HG03558 (cell line): Measurements from ENCODE around the gene PHF2.

ENCODE experiments used
- ATAC-seq: cut with Tn5 transposase; IDR thresholded peaks from one replicate; pipeline ENCODE4 v1.9.1; 2021; ENCODE audit warnings: moderate number of reproducible peaks; ENCODE audit not compliant: unreplicated experiment; ENCODE audit errors: extremely low read depth

Gene PHF2

GRCh38 chr9:93674580-93675335 is 98.4 kb downstream of the PHF2 start:
- ATAC-seq, result no peak

- no peak for ATAC-seq
Measured at GRCh38 chr9:93675336-93676150, 99.2 kb downstream of the PHF2 start.

- no peak for ATAC-seq
Measured at GRCh38 chr9:93676310-93677047, 100.1 kb downstream of the PHF2 start.

- ATAC-seq, result no peak
Measured at GRCh38 chr9:93677048-93677571, 100.7 kb downstream of the PHF2 start.

- no peak for ATAC-seq
Measured at GRCh38 chr9:93677641-93678136, 101.3 kb downstream of the PHF2 start.

- no peak for ATAC-seq
Measured at GRCh38 chr9:93678199-93679019, 102.0 kb downstream of the PHF2 start.

- ATAC-seq, result no peak
Measured at GRCh38 chr9:93679536-93680442, 103.4 kb downstream of the PHF2 start.

GRCh38 chr9:93680443-93681268 is 104.3 kb downstream of the PHF2 start:
- ATAC-seq, result no peak

- ATAC-seq, result no peak
Measured at GRCh38 chr9:93681269-93682154, 105.1 kb downstream of the PHF2 start.

GRCh38 chr9:93682155-93682968 is 106.0 kb downstream of the PHF2 start:
- ATAC-seq, result no peak

GRCh38 chr9:93683331-93684134 is 107.1 kb downstream of the PHF2 start:
- ATAC-seq, result no peak

- no peak for ATAC-seq
Measured at GRCh38 chr9:93684161-93684765, 107.9 kb downstream of the PHF2 start.

- ATAC-seq, result no peak
Measured at GRCh38 chr9:93684806-93685543, 108.6 kb downstream of the PHF2 start.
